GM18508 (cell line): ENCODE measurements around the gene WDR12.
A peak's percentile ranks its signal among the peaks of the same experiment; 100 is the strongest.
"Not testable (repeated sequence)": the region's sequence is repeated elsewhere in the genome, so short reads cannot be mapped to it uniquely, and the experiment has no call there.

Experiments used
- ATAC-seq: cut with Tn5 transposase; IDR thresholded peaks from one replicate; pipeline ENCODE4 v1.9.1; 2021; ENCODE audit warnings: moderate number of reproducible peaks; ENCODE audit not compliant: insufficient read depth, unreplicated experiment

The WDR12 gene

GRCh38 chr2:202911512-202912341 is at the start of gene WDR12, which contains the start of gene CARF:
WDR12 (minus strand) TSS chr2:202911673; CDS start chr2:202911476, 197 bp downstream.
CARF (plus strand) TSS chr2:202912275; CDS start chr2:202941903, 29,628 bp downstream.
- ATAC-seq = peak; percentile 59

- no peak for ATAC-seq
Observed at GRCh38 chr2:202960524-202960923, 49.1 kb upstream of the WDR12 start.

GRCh38 chr2:202950592-202950991 is 39.1 kb upstream of the WDR12 start:
- ATAC-seq = no peak

- ATAC-seq = not testable (repeated sequence)
Observed at GRCh38 chr2:202949333-202949732, 37.9 kb upstream of the WDR12 start.

- ATAC-seq = no peak
Observed at GRCh38 chr2:202945497-202945896, 34.0 kb upstream of the WDR12 start.

GRCh38 chr2:202944816-202945215 is 33.3 kb upstream of the WDR12 start:
- ATAC-seq = no peak

- no peak for ATAC-seq
Observed at GRCh38 chr2:202944408-202944807, 32.9 kb upstream of the WDR12 start.

GRCh38 chr2:202941771-202942170 is 30.3 kb upstream of the WDR12 start:
- no peak for ATAC-seq

GRCh38 chr2:202938960-202939359 is 27.5 kb upstream of the WDR12 start:
- ATAC-seq = no peak

GRCh38 chr2:202934456-202934855 is 23.0 kb upstream of the WDR12 start:
- ATAC-seq = no peak

GRCh38 chr2:202933958-202934357 is 22.5 kb upstream of the WDR12 start:
- no peak for ATAC-seq

GRCh38 chr2:202933139-202933510 is 21.7 kb upstream of the WDR12 start:
- no peak for ATAC-seq

GRCh38 chr2:202932425-202933138 is 21.1 kb upstream of the WDR12 start:
- no peak for ATAC-seq

- no peak for ATAC-seq
Observed at GRCh38 chr2:202918860-202919259, 7.4 kb upstream of the WDR12 start.

GRCh38 chr2:202912342-202913201 is 1.1 kb upstream of the WDR12 start:
- ATAC-seq = peak; percentile 29

GRCh38 chr2:202911203-202911511 is 316 bp downstream of the WDR12 start:
- ATAC-seq = no peak

GRCh38 chr2:202910698-202911097 is 775 bp downstream of the WDR12 start:
- ATAC-seq = no peak

- ATAC-seq = not testable (repeated sequence)
Observed at GRCh38 chr2:202910250-202910649, 1.2 kb downstream of the WDR12 start.

GRCh38 chr2:202909394-202910192 is 1.9 kb downstream of the WDR12 start:
- no peak for ATAC-seq

GRCh38 chr2:202908186-202908585 is 3.3 kb downstream of the WDR12 start:
- ATAC-seq = no peak
